CD14-positive monocyte (primary cell): Measurements from ENCODE around the gene C17orf114.
A peak's percentile ranks its signal among the peaks of the same experiment; 100 is the strongest.

ENCODE experiments used
- DNase-seq, 3 donors: peaks; one replicate each; pipeline ENCODE4 v3.0.0-alpha.2; 2011 to 2022
- H2AFZ ChIP-seq: 2 replicates; pipeline ENCODE4 v1.6.0; 2012; ENCODE audit warnings: mild to moderate bottlenecking, low read depth, low read length, inconsistent platforms; ENCODE audit not compliant: insufficient read depth, poor library complexity, severe bottlenecking
- H3K27ac ChIP-seq, 2 donors: 1 replicate in 1 of 2; 2 replicates in 1 of 2; pipeline ENCODE4 v1.5.1; 2012 to 2013; ENCODE audit warnings: low read length in 2 of 2, control low read depth in 1 of 2, inconsistent platforms in 1 of 2, low read depth in 1 of 2, mild to moderate bottlenecking in 1 of 2
- H3K27me3 ChIP-seq, 2 donors: one replicate each; pipeline versions ENCODE4 v1.6.0 to v1.6.1; 2011 to 2013; ENCODE audit warnings: low read length in 2 of 2; ENCODE audit not compliant: control insufficient read depth in 2 of 2, insufficient read depth in 2 of 2
- H3K36me3 ChIP-seq, 2 donors: replicated peaks in 1 of 2; 1 replicate in 1 of 2; 2 replicates in 1 of 2; pipeline versions ENCODE4 v1.5.1 to v1.6.1; 2012 to 2013; ENCODE audit warnings: low read length in 2 of 2, control low read depth in 1 of 2, inconsistent platforms in 1 of 2, mild to moderate bottlenecking in 1 of 2; ENCODE audit not compliant: insufficient read depth in 2 of 2, control insufficient read depth in 1 of 2
- H3K4me1 ChIP-seq, 2 donors: 1 replicate in 1 of 2; 2 replicates in 1 of 2; pipeline versions ENCODE4 v1.5.1 to v1.6.1; 2012 to 2013; ENCODE audit warnings: low read length in 2 of 2, control low read depth in 1 of 2, inconsistent platforms in 1 of 2, mild to moderate bottlenecking in 1 of 2, moderate library complexity in 1 of 2; ENCODE audit not compliant: insufficient read depth in 2 of 2, control insufficient read depth in 1 of 2
- H3K4me2 ChIP-seq: replicated peaks from 2 replicates; pipeline ENCODE3; 2012; ENCODE audit warnings: low read length, moderate library complexity, mild to moderate bottlenecking; ENCODE audit not compliant: poor library complexity, severe bottlenecking; ENCODE audit errors: extremely low read depth
- H3K4me3 ChIP-seq, 3 experiments: fragments of 200-600 bp in 1 of 3; sonication (generic) in 1 of 3; replicated peaks in 1 of 3; 1 replicate in 2 of 3; 2 replicates in 1 of 3; pipeline ENCODE4 v1.5.1; 2011 to 2013; ENCODE audit warnings: low read length in 3 of 3, mild to moderate bottlenecking in 3 of 3, control low read depth in 2 of 3, low read depth in 2 of 3, inconsistent platforms in 1 of 3, moderate library complexity in 1 of 3
- H3K79me2 ChIP-seq: 2 replicates; pipeline ENCODE4 v1.6.0; 2012; ENCODE audit warnings: mild to moderate bottlenecking, control low read depth, inconsistent platforms, low read length, moderate library complexity; ENCODE audit not compliant: insufficient read depth
- H3K9ac ChIP-seq: 2 replicates; pipeline ENCODE4 v1.6.0; 2017; ENCODE audit warnings: low read length, mild to moderate bottlenecking; ENCODE audit not compliant: insufficient read depth, poor library complexity, severe bottlenecking
- H3K9me3 ChIP-seq, 2 donors: replicated peaks in 1 of 2; 1 replicate in 1 of 2; 2 replicates in 1 of 2; pipeline versions ENCODE4 v1.5.1 to v1.6.1; 2012 to 2013; ENCODE audit warnings: low read length in 2 of 2, control low read depth in 1 of 2; ENCODE audit not compliant: control insufficient read depth in 1 of 2, insufficient read depth in 1 of 2
- H4K20me1 ChIP-seq: 2 replicates; pipeline ENCODE4 v1.6.0; 2012; ENCODE audit warnings: mild to moderate bottlenecking, low read length, control low read depth, moderate library complexity; ENCODE audit not compliant: insufficient read depth
- H3K27ac Mint-ChIP-seq, 7 donors: one replicate each; pipeline ENCODE4 v1.8.0; 2020; ENCODE audit warnings: mild to moderate bottlenecking in 7 of 7, mixed read lengths in 7 of 7, moderate library complexity in 6 of 7, inconsistent platforms in 2 of 7
- H3K27me3 Mint-ChIP-seq, 3 donors: one replicate each; pipeline ENCODE4 v1.8.0; 2021 to 2022; ENCODE audit warnings: low read depth in 3 of 3, mild to moderate bottlenecking in 3 of 3, mixed read lengths in 3 of 3, moderate library complexity in 3 of 3, inconsistent platforms in 1 of 3
- H3K36me3 Mint-ChIP-seq, 2 donors: one replicate each; pipeline ENCODE4 v1.8.0; 2020; ENCODE audit warnings: mixed read lengths in 2 of 2, inconsistent platforms in 1 of 2, mild to moderate bottlenecking in 1 of 2
- H3K4me1 Mint-ChIP-seq: one replicate; pipeline ENCODE4 v1.8.0; 2020; ENCODE audit warnings: mild to moderate bottlenecking, mixed read lengths
- H3K4me3 Mint-ChIP-seq, 2 donors: one replicate each; pipeline ENCODE4 v1.8.0; 2020; ENCODE audit warnings: mild to moderate bottlenecking in 2 of 2, mixed read lengths in 2 of 2, moderate library complexity in 1 of 2
- H3K9me3 Mint-ChIP-seq, 7 donors: one replicate each; pipeline ENCODE4 v1.8.0; 2020 to 2022; ENCODE audit warnings: mixed read lengths in 7 of 7, mild to moderate bottlenecking in 6 of 7, moderate library complexity in 6 of 7, inconsistent platforms in 2 of 7
- CTCF ChIP-seq: fragments of 200-600 bp; IDR thresholded peaks from one replicate; pipeline ENCODE4 v1.8.0; 2022; ENCODE audit warnings: antibody characterized with exemption, mild to moderate bottlenecking
- WGBS: methylation state at CpG from one replicate; pipeline ENCODE4 v1.1.5; 2013; ENCODE audit warnings: missing lambda C conversion rate; ENCODE audit not compliant: insufficient coverage; 5-methylcytosine and 5-hydroxymethylcytosine counted together
- intact Hi-C, 2 donors: fragments of 100-400 bp; cut with micrococcal nuclease; formaldehyde crosslinking; loops; one replicate each; pipeline versions ENCODE4 v1.15.0 to v1.15.1; 2023

The C17orf114 gene

GRCh38 chr17:4850246-4850645 lies 48.1 kb upstream of the C17orf114 start:
- H3K4me3 ChIP-seq, result no peak overlapping the region
- no peak overlapping the region for H3K9ac ChIP-seq
- DNase-seq, result no peak
- H3K79me2 ChIP-seq, result peaks cover 57% of the 10 kb centered on the region
- peaks cover 53 to 57% of the 10 kb centered on the region in 2 donors for H3K36me3 Mint-ChIP-seq
- H3K27ac Mint-ChIP-seq, result peak overlapping the region in 4 of 7 donors; percentile 39 to 87 (median 76)
- no peak for TF ChIP-seq CTCF
- H3K4me3 Mint-ChIP-seq, result no peak overlapping the region
- peaks cover 63% of the 10 kb centered on the region for H3K4me1 Mint-ChIP-seq
- no peak overlapping the region for H3K27ac ChIP-seq
- no peaks in the 10 kb centered on the region for H3K9me3 Mint-ChIP-seq
- no peaks in the 10 kb centered on the region for H3K27me3 ChIP-seq
- peaks cover 7 to 11% of the 10 kb centered on the region in 2 donors for H3K36me3 ChIP-seq
- H4K20me1 ChIP-seq, result no peaks in the 10 kb centered on the region
- peaks cover 0 to 6% (median 5%) of the 10 kb centered on the region in 3 donors for H3K27me3 Mint-ChIP-seq
- H3K4me1 ChIP-seq, result peaks cover 45 to 48% of the 10 kb centered on the region in 2 donors
- H2AFZ ChIP-seq, result no peak overlapping the region
- intact Hi-C loops, result no loop called here
- no peak overlapping the region for H3K4me2 ChIP-seq
- 80% methylated on average over 1 of the region's 2 CpGs for WGBS
- H3K9me3 ChIP-seq, result no peaks in the 10 kb centered on the region

- Histone ChIP-seq H3K4me2 (no peak overlapping the region), H3K4me3 (no peak overlapping the region), H3K36me3 (peaks cover 2 to 4% of the 10 kb centered on the region in 2 donors), H3K9ac (no peak overlapping the region), H4K20me1 (no peaks in the 10 kb centered on the region), H3K4me1 (peaks cover 57 to 60% of the 10 kb centered on the region in 2 donors), H2AFZ (no peak overlapping the region), H3K27ac (no peak overlapping the region), H3K27me3 (no peaks in the 10 kb centered on the region), H3K9me3 (no peaks in the 10 kb centered on the region), H3K79me2 (peaks cover 58% of the 10 kb centered on the region)
- no peak for TF ChIP-seq CTCF
- Mint-ChIP-seq H3K27ac (peak overlapping the region in 1 of 7 donors; percentile 58), H3K4me1 (peaks cover 75% of the 10 kb centered on the region), H3K9me3 (no peaks in the 10 kb centered on the region), H3K27me3 (peaks cover 0 to 6% (median 5%) of the 10 kb centered on the region in 3 donors), H3K4me3 (no peak overlapping the region), H3K36me3 (peaks cover 49 to 57% of the 10 kb centered on the region in 2 donors)
- no peak for DNase-seq
- intact Hi-C loops, result loop anchor here (5.0 to 10.0 kb wide), 2 partner anchors 33 to 54 kb away; partner anchors contain the start of gene PSMB6 (in 1 of the 2)
- WGBS, result 95% methylated on average over 4 of the region's 5 CpGs
Observed at GRCh38 chr17:4849011-4849536, 46.9 kb upstream of the C17orf114 start.
